ENCODE results near the gene RGS6.

DNA sequence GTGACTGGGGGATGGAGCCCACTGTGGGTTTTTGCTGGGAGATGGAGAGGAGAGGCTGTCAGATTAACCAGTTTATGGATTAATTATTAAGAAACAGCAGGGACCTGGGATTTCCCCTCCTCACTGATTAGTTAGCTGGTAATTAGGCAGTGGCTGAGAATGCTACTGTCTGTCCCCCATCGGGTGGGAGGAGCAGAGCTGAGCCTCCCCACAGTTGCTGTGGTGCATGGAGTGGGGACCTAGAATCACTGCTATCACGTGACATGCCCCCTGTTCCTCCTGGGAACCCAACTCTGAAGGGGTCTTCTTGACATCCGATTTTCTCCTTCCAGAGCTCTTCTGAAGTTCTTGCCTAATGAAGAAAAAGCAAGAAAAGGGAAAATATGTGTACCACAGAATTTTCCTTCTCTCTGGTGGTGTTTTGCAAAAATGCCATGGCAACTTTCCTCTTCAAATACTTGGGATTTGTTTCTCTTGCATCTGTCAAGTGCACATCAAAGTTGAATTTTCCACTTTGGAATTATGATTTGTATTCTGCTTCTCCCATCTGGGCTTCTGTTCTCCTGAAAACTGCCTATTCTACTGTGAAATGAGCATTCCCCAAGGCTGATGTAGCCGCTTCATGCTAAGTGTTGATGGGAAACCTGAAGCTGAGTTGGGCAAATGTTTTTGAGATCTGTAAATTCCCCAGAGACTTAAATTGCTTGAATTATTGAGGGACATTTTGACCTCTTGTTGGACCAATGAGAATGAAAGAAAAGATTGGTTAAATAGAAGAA lies 264.2 kb downstream of the RGS6 start:
- TF ChIP-seq POLR2A (IDR thresholded peaks at IDR 0.05; ENCODE audit: low read depth, low read length) (no peak), TAF1 (IDR thresholded peaks at IDR 0.05; ENCODE audit: low read depth, low read length) (no peak), POLR2AphosphoS5 (IDR thresholded peaks at IDR 0.05; ENCODE audit: low read depth, low read length) (no peak)
